ENCODE measurements around the gene DTNB. TPM values are rescaled to one million over a fixed set of nuclear protein-coding genes. Genes with fewer than 3 reads are reported as not detected.

The DTNB gene
- total and polyA plus RNA-seq, 10 of the 15 experiments (the other 5 are each of a cell fraction or from before 2014, with no cell fraction given), result 4.5 to 30.6 (median 11.9) TPM

DNA sequence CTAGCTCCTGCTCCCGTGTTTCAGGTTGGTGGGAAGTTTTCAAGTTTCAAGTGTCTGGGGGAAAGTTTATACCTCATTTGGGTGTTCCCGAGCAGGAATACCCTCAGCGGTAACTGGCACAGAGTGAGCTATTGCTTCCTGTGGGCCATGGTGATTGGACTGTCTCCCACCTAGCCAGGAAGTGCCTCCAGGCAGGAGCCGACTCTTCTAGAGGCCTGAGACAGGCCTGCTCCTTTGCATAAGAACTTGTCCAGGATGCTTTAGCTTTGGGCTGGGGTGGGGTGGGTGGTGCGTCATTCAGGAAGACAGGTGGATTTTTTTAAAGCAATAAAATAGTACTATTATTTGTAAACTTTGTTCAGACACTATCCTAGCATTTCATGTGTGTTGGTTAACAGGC is 308.1 kb downstream of the DTNB start (continued):
- TF ChIP-seq ZNF687 (IDR thresholded peaks at IDR 0.05), result no peak
- TF ChIP-seq HDAC2 (IDR thresholded peaks at IDR 0.05), result no peak
- TF ChIP-seq, protein P1, sequence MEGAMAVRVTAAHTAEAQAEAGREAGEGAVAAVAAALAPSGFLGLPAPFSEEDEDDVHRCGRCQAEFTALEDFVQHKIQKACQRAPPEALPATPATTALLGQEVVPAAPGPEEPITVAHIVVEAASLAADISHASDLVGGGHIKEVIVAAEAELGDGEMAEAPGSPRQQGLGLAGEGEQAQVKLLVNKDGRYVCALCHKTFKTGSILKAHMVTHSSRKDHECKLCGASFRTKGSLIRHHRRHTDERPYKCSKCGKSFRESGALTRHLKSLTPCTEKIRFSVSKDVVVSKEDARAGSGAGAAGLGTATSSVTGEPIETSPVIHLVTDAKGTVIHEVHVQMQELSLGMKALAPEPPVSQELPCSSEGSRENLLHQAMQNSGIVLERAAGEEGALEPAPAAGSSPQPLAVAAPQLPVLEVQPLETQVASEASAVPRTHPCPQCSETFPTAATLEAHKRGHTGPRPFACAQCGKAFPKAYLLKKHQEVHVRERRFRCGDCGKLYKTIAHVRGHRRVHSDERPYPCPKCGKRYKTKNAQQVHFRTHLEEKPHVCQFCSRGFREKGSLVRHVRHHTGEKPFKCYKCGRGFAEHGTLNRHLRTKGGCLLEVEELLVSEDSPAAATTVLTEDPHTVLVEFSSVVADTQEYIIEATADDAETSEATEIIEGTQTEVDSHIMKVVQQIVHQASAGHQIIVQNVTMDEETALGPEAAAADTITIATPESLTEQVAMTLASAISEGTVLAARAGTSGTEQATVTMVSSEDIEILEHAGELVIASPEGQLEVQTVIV (IDR thresholded peaks at IDR 0.05; ENCODE audit: borderline replicate concordance, partially characterized antibody), result no peak
- TF ChIP-seq SIX5 (IDR thresholded peaks at IDR 0.05; ENCODE audit: low read depth, low read length, severe bottlenecking), result no peak
- TF ChIP-seq, protein P2, sequence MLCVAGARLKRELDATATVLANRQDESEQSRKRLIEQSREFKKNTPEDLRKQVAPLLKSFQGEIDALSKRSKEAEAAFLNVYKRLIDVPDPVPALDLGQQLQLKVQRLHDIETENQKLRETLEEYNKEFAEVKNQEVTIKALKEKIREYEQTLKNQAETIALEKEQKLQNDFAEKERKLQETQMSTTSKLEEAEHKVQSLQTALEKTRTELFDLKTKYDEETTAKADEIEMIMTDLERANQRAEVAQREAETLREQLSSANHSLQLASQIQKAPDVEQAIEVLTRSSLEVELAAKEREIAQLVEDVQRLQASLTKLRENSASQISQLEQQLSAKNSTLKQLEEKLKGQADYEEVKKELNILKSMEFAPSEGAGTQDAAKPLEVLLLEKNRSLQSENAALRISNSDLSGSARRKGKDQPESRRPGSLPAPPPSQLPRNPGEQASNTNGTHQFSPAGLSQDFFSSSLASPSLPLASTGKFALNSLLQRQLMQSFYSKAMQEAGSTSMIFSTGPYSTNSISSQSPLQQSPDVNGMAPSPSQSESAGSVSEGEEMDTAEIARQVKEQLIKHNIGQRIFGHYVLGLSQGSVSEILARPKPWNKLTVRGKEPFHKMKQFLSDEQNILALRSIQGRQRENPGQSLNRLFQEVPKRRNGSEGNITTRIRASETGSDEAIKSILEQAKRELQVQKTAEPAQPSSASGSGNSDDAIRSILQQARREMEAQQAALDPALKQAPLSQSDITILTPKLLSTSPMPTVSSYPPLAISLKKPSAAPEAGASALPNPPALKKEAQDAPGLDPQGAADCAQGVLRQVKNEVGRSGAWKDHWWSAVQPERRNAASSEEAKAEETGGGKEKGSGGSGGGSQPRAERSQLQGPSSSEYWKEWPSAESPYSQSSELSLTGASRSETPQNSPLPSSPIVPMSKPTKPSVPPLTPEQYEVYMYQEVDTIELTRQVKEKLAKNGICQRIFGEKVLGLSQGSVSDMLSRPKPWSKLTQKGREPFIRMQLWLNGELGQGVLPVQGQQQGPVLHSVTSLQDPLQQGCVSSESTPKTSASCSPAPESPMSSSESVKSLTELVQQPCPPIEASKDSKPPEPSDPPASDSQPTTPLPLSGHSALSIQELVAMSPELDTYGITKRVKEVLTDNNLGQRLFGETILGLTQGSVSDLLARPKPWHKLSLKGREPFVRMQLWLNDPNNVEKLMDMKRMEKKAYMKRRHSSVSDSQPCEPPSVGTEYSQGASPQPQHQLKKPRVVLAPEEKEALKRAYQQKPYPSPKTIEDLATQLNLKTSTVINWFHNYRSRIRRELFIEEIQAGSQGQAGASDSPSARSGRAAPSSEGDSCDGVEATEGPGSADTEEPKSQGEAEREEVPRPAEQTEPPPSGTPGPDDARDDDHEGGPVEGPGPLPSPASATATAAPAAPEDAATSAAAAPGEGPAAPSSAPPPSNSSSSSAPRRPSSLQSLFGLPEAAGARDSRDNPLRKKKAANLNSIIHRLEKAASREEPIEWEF (IDR thresholded peaks at IDR 0.05; ENCODE audit: insufficient replicate concordance, low read depth, low read length), result no peak
- no peak for TF ChIP-seq WRNIP1 (IDR thresholded peaks at IDR 0.05; ENCODE audit: borderline replicate concordance, low read depth, low read length)
- TF ChIP-seq GATAD2B (conservative IDR thresholded peaks at IDR 0.05; ENCODE audit: low read depth), result no peak
- no peak for TF ChIP-seq FOS (IDR thresholded peaks at IDR 0.05; ENCODE audit: borderline replicate concordance, extremely low read depth, insufficient read length)
- no peak for TF ChIP-seq RB1 (IDR thresholded peaks at IDR 0.05; ENCODE audit: borderline replicate concordance)

Data from GM12878 (cell line).